Measurements from ENCODE around the gene TRERF1. TPM values are rescaled to one million over a fixed set of nuclear protein-coding genes. Genes with fewer than 3 reads are reported as not detected.

Gene TRERF1
- polyA plus RNA-seq, 1 donor (not counting 4 experiments of a cell fraction or from before 2014, with no cell fraction given) = 4.8 TPM

GRCh38 chr6:42232035-42232434 lies 219.7 kb downstream of the TRERF1 start:
- Histone ChIP-seq H3K4me1 (ENCODE audit: control insufficient read depth, extremely low read depth, insufficient read depth, low read length) (peaks cover 12% of the 10 kb centered on the region), H3K27ac (ENCODE audit: control insufficient read depth, insufficient read depth, low read length) (no peak overlapping the region), H3K9me1 (ENCODE audit: control insufficient read depth, extremely low read depth, insufficient read depth, low read length) (no peaks in the 10 kb centered on the region), H3K79me2 (ENCODE audit: control insufficient read depth, insufficient read depth, low read length) (no peaks in the 10 kb centered on the region), H3K4me3 (ENCODE audit: control insufficient read depth in 2 of 3, extremely low read depth in 1 of 3, insufficient read depth in 2 of 3, low read depth in 1 of 3, low read length in 3 of 3) (no peak overlapping the region), H3K9me3 (ENCODE audit: control insufficient read depth, low read depth, low read length) (no peaks in the 10 kb centered on the region), H4K20me1 (ENCODE audit: control insufficient read depth, extremely low read depth, insufficient read depth, low read length) (no peaks in the 10 kb centered on the region), H3K36me3 (ENCODE audit: control insufficient read depth in 2 of 2, extremely low read depth in 1 of 2, insufficient read depth in 2 of 2, low read length in 2 of 2) (peaks cover 10 to 11% of the 10 kb centered on the region in 2 experiments), H2AFZ (ENCODE audit: control insufficient read depth, low read length) (no peak overlapping the region), H3K27me3 (ENCODE audit: control insufficient read depth, extremely low read depth, insufficient read depth, low read length) (no peaks in the 10 kb centered on the region), H3K9ac (ENCODE audit: control insufficient read depth, extremely low read depth, insufficient read depth, low read length) (no peak overlapping the region), H3K4me2 (ENCODE audit: control insufficient read depth, extremely low read depth, insufficient read depth, low read depth, low read length) (no peak overlapping the region)
- dilution Hi-C loops (cut with MboI; ENCODE audit: extremely low pct_ligation_motif_present, low sequenced_read_pairs) = no loop called here
- TF ChIP-seq CTCF (optimal IDR thresholded peaks at IDR 0.05 in 1 of 3, IDR thresholded peaks at IDR 0.05 in 1 of 3, conservative IDR thresholded peaks at IDR 0.05 in 1 of 3; ENCODE audit: extremely low read depth in 1 of 3, insufficient read depth in 2 of 3, low read length in 3 of 3) (no peak), EZH2 (IDR thresholded peaks at IDR 0.05; ENCODE audit: low read length) (no peak)
- no peak for FAIRE-seq
- no peak for DNase-seq (ENCODE audit: low read depth, low spot score)

- dilution Hi-C loops (cut with MboI; ENCODE audit: extremely low pct_ligation_motif_present, low sequenced_read_pairs) = no loop called here
- H3K9ac ChIP-seq (ENCODE audit: control insufficient read depth, extremely low read depth, insufficient read depth, low read length) = no peak overlapping the region
- no peaks in the 10 kb centered on the region for H3K9me3 ChIP-seq (ENCODE audit: control insufficient read depth, low read depth, low read length)
- FAIRE-seq = no peak
- peaks cover 9 to 11% of the 10 kb centered on the region in 2 experiments for H3K36me3 ChIP-seq (ENCODE audit: control insufficient read depth in 2 of 2, extremely low read depth in 1 of 2, insufficient read depth in 2 of 2, low read length in 2 of 2)
- H3K9me1 ChIP-seq (ENCODE audit: control insufficient read depth, extremely low read depth, insufficient read depth, low read length) = no peaks in the 10 kb centered on the region
- H3K4me3 ChIP-seq (ENCODE audit: control insufficient read depth in 2 of 3, extremely low read depth in 1 of 3, insufficient read depth in 2 of 3, low read depth in 1 of 3, low read length in 3 of 3) = no peak overlapping the region
- no peak overlapping the region for H3K27ac ChIP-seq (ENCODE audit: control insufficient read depth, insufficient read depth, low read length)
- H3K27me3 ChIP-seq (ENCODE audit: control insufficient read depth, extremely low read depth, insufficient read depth, low read length) = no peaks in the 10 kb centered on the region
- H2AFZ ChIP-seq (ENCODE audit: control insufficient read depth, low read length) = no peak overlapping the region
- H4K20me1 ChIP-seq (ENCODE audit: control insufficient read depth, extremely low read depth, insufficient read depth, low read length) = no peaks in the 10 kb centered on the region
- no peak for DNase-seq (ENCODE audit: low read depth, low spot score)
- TF ChIP-seq EZH2 (IDR thresholded peaks at IDR 0.05; ENCODE audit: low read length) (no peak), CTCF (optimal IDR thresholded peaks at IDR 0.05 in 1 of 3, IDR thresholded peaks at IDR 0.05 in 1 of 3, conservative IDR thresholded peaks at IDR 0.05 in 1 of 3; ENCODE audit: extremely low read depth in 1 of 3, insufficient read depth in 2 of 3, low read length in 3 of 3) (peak; percentile 44 to 68 (median 57))
- peaks cover 26% of the 10 kb centered on the region for H3K4me1 ChIP-seq (ENCODE audit: control insufficient read depth, extremely low read depth, insufficient read depth, low read length)
- no peaks in the 10 kb centered on the region for H3K79me2 ChIP-seq (ENCODE audit: control insufficient read depth, insufficient read depth, low read length)
- no peak overlapping the region for H3K4me2 ChIP-seq (ENCODE audit: control insufficient read depth, extremely low read depth, insufficient read depth, low read depth, low read length)
Observed at GRCh38 chr6:42230345-42231321, 221.1 kb downstream of the TRERF1 start.

Measured in keratinocyte (primary cell).